ENCODE data around the gene CDHR2. TPM values are rescaled to one million over a fixed set of nuclear protein-coding genes. Genes with fewer than 3 reads are reported as not detected.

Gene CDHR2
- total and polyA plus RNA-seq, 2 donors (not counting 3 experiments of a cell fraction or from before 2014, with no cell fraction given) = not detected

DNA sequence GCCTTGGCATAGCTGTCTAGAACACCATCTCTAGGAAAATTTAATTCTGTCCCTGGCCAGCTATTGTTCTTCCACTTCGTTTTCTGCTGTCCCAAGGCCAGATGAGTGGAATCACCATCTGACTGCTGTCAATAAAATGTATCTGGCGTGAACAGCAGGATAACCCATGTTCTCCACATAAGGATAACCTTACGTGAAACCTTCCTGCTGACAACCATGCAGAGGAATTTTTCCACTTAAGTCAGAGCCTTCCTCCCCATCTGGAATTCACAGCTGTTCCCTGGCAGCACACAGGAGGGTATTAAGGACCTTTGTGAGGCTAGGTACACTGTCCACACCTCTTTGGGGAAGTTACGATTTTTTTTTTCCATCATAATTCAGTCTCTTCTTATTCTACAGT is 40.5 kb upstream of the CDHR2 start:
- POLR2A ChIA-PET = no interaction called here
- TF ChIP-seq, protein P1, sequence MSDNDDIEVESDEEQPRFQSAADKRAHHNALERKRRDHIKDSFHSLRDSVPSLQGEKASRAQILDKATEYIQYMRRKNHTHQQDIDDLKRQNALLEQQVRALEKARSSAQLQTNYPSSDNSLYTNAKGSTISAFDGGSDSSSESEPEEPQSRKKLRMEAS (IDR thresholded peaks at IDR 0.05; ENCODE audit: insufficient read depth, insufficient read length) = no peak
- TF ChIP-seq MYC (IDR thresholded peaks at IDR 0.05; ENCODE audit: low read depth, low read length) (no peak), POLR2A (IDR thresholded peaks at IDR 0.05; ENCODE audit: low read depth, low read length) (no peak), POLR2AphosphoS5 (IDR thresholded peaks at IDR 0.05; ENCODE audit: insufficient read depth, low read depth, low read length) (no peak), FOS (IDR thresholded peaks at IDR 0.05; ENCODE audit: borderline replicate concordance, insufficient read depth, low read length) (no peak), JUN (IDR thresholded peaks at IDR 0.05; ENCODE audit: borderline replicate concordance, insufficient read depth, insufficient read length, low read depth) (no peak), GATA2 (IDR thresholded peaks at IDR 0.05; ENCODE audit: insufficient read depth, insufficient read length, low read depth, low read length) (no peak), EZH2 (IDR thresholded peaks at IDR 0.05; ENCODE audit: borderline replicate concordance, low read depth, low read length, severe bottlenecking) (no peak)
- TF ChIP-seq, protein P2, sequence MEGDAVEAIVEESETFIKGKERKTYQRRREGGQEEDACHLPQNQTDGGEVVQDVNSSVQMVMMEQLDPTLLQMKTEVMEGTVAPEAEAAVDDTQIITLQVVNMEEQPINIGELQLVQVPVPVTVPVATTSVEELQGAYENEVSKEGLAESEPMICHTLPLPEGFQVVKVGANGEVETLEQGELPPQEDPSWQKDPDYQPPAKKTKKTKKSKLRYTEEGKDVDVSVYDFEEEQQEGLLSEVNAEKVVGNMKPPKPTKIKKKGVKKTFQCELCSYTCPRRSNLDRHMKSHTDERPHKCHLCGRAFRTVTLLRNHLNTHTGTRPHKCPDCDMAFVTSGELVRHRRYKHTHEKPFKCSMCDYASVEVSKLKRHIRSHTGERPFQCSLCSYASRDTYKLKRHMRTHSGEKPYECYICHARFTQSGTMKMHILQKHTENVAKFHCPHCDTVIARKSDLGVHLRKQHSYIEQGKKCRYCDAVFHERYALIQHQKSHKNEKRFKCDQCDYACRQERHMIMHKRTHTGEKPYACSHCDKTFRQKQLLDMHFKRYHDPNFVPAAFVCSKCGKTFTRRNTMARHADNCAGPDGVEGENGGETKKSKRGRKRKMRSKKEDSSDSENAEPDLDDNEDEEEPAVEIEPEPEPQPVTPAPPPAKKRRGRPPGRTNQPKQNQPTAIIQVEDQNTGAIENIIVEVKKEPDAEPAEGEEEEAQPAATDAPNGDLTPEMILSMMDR (IDR thresholded peaks at IDR 0.05; ENCODE audit: extremely low read depth in 1 of 2, insufficient read depth in 1 of 2, low read depth in 1 of 2, low read length in 2 of 2) = no peak
- H3K9ac ChIP-seq (replicated peaks; ENCODE audit: extremely low read depth, insufficient read depth, low read length) = no peak overlapping the region
- H3K4me2 ChIP-seq (ENCODE audit: insufficient read depth, low read length) = no peak overlapping the region
- no peaks in the 10 kb centered on the region for H3K4me1 ChIP-seq (ENCODE audit: control insufficient read depth, extremely low read depth, insufficient read depth, low read length)
- BruUV-seq (replicated peaks) = no TSS peak
- no peaks in the 10 kb centered on the region for H3K79me2 ChIP-seq (ENCODE audit: control insufficient read depth, insufficient read depth, low read length)
- no peak overlapping the region for H2AFZ ChIP-seq (ENCODE audit: low read depth, low read length)
- H3K4me3 ChIP-seq (replicated peaks in 1 of 3; ENCODE audit: insufficient read depth in 1 of 3, low read depth in 1 of 3, low read length in 3 of 3) = no peak overlapping the region
- no peak overlapping the region for H3K27ac ChIP-seq (ENCODE audit: insufficient read depth, low read depth, low read length)
- H3K27me3 ChIP-seq (ENCODE audit: control insufficient read depth in 2 of 2, insufficient read depth in 2 of 2, low read length in 2 of 2) = no peaks in the 10 kb centered on the region
- FAIRE-seq (no peak), DNase-seq (ENCODE audit: low read depth, low spot score) (no peak)
- no peaks in the 10 kb centered on the region for H3K9me3 ChIP-seq (replicated peaks; ENCODE audit: control insufficient read depth, insufficient read depth, low read length)
- no peaks in the 10 kb centered on the region for H4K20me1 ChIP-seq (replicated peaks; ENCODE audit: control insufficient read depth, extremely low read depth, insufficient read depth, low read length)
- dilution Hi-C loops (cut with MboI; ENCODE audit: extremely low pct_ligation_motif_present, low sequenced_read_pairs) = no loop called here
- no peaks in the 10 kb centered on the region for H3K9me1 ChIP-seq (replicated peaks; ENCODE audit: control insufficient read depth, extremely low read depth, insufficient read depth, low read length)
- CTCF ChIA-PET = no interaction called here
- peaks cover 9 to 18% of the 10 kb centered on the region in 2 experiments for H3K36me3 ChIP-seq (ENCODE audit: control insufficient read depth in 2 of 2, extremely low read depth in 1 of 2, insufficient read depth in 2 of 2, low read length in 2 of 2)
- intact Hi-C loops (cut with micrococcal nuclease) = no loop called here

Measured in endothelial cell of umbilical vein (primary cell).